ENCODE measurements around the gene RET.

RET gene

DNA sequence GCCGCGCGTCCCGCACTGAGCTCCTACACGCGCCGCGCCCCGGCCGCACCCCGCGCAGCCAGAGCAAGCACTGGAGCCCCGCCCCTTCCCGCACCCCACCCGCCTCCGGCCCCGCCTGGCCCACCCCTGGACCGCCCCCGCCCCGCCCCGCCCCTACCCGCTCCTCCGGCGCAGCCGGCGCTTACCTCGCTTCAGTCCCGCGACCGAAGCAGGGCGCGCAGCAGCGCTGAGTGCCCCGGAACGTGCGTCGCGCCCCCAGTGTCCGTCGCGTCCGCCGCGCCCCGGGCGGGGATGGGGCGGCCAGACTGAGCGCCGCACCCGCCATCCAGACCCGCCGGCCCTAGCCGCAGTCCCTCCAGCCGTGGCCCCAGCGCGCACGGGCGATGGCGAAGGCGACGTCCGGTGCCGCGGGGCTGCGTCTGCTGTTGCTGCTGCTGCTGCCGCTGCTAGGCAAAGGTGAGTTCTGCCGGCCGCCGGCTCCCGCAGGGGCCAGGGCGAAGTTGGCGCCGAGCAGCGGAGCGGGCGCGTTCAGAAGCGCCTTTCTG lies at the start of gene RET:
TSS of gene RET (plus strand) at position 194 of the 545 bp plus-strand sequence. CDS start at position 384, 190 bp downstream.
- H3K4me1 ChIP-seq (ENCODE audit: control insufficient read depth, insufficient read depth, low read length) = no peaks in the 10 kb centered on the region
- peak; percentile 26 for DNase-seq (ENCODE audit: low read depth)
- no peaks in the 10 kb centered on the region for H3K36me3 ChIP-seq (ENCODE audit: control insufficient read depth, insufficient read depth, low read length, severe bottlenecking)
- peaks cover 52% of the 10 kb centered on the region for H3K27me3 ChIP-seq (replicated peaks; ENCODE audit: control insufficient read depth, insufficient read depth, low read length)
- peak within 1 kb of the TSS; percentile 41 for H3K4me3 ChIP-seq (ENCODE audit: low read length)
- H3K9ac ChIP-seq (ENCODE audit: low read length) = no peak within 1 kb of the TSS
- no peaks in the 10 kb centered on the region for H3K9me3 ChIP-seq (ENCODE audit: control insufficient read depth, low read length)

DNA sequence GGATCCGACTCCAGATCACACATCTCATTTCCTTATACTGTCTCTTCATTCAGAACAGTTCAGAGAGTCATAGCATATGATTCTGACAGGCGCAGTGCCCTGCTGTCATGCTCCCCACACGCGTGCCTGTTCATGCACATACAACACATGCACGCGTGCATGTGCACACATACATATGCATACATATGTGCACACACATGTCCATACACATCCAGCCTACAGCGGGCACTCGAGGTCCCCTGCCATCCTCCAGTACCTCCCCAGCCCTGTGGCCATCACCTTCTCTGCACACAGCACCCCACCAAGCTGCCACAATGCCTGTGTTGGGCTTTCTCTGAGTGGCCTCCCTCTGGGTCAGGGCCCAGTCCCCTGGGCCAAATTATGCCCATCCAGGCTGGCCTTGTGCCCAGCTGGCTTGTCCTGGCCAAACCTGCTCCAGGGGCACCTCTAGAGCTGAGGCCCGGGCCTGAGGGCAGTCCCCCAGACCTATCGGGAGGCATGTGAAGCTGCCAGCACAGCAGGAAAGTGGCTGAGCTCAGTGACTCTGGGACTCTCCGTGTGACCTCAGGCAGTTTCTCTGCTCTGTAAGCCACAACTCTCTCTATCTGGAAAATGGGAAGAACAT lies 49.4 kb upstream of the RET start:
- H3K4me1 ChIP-seq (ENCODE audit: control insufficient read depth, insufficient read depth, low read length) = no peaks in the 10 kb centered on the region
- DNase-seq (ENCODE audit: low read depth) = no peak

DNA sequence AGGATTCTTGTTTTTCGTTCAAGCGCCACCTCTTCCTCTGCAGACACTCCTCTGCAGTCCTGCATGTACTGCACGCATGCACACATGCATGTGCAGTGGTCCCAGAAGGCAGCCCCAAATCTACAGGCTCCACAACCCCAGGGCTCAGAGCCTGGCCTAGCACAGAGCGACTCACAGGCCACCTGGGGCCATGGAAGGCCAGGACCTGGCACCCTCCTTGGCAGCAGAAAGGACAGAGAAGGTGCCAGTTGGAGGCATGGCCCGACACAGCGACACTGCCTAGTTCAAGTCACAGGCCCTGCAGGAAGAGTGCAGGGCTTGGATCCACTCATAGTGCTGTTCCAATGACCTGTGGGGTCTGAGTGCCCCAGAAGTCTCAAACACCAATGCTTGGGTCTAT lies 48.7 kb upstream of the RET start:
- H3K36me3 ChIP-seq (ENCODE audit: control insufficient read depth, insufficient read depth, low read length, severe bottlenecking) = no peaks in the 10 kb centered on the region
- peaks cover 28% of the 10 kb centered on the region for H3K27me3 ChIP-seq (replicated peaks; ENCODE audit: control insufficient read depth, insufficient read depth, low read length)
- no peak for DNase-seq (ENCODE audit: low read depth)
- no peak overlapping the region for H3K9ac ChIP-seq (ENCODE audit: low read length)
- H3K4me3 ChIP-seq (ENCODE audit: low read length) = no peak overlapping the region
- H3K4me1 ChIP-seq (ENCODE audit: control insufficient read depth, insufficient read depth, low read length) = no peaks in the 10 kb centered on the region
- peaks cover 10% of the 10 kb centered on the region for H3K9me3 ChIP-seq (ENCODE audit: control insufficient read depth, low read length)

More for the DNA sequence above, 49.4 kb upstream of the RET start:
- Histone ChIP-seq H3K27me3 (replicated peaks; ENCODE audit: control insufficient read depth, insufficient read depth, low read length) (peaks cover 28% of the 10 kb centered on the region), H3K36me3 (ENCODE audit: control insufficient read depth, insufficient read depth, low read length, severe bottlenecking) (no peaks in the 10 kb centered on the region), H3K4me3 (ENCODE audit: low read length) (no peak overlapping the region), H3K9ac (ENCODE audit: low read length) (no peak overlapping the region), H3K9me3 (ENCODE audit: control insufficient read depth, low read length) (peaks cover 3% of the 10 kb centered on the region)

DNA sequence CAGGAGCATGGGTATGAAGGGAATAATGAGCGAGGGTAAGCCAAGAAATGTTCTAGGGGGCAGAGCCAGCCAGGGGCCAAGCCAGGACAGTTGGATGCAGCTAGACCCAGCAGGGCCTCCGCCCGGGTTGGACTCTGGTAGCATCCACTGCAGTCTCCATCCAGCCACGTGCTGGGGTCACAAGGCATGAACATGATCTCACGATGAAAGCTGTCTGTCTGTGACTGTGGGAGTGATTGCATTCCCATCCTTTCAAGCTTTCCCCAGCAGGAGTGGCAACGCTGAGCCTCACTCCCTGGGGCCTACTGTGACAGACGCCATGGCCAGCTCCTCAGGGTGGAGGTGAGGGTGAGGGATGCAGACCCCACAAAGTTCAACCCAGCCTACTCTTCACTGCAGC lies 47.8 kb upstream of the RET start:
- no peaks in the 10 kb centered on the region for H3K36me3 ChIP-seq (ENCODE audit: control insufficient read depth, insufficient read depth, low read length, severe bottlenecking)

DNA sequence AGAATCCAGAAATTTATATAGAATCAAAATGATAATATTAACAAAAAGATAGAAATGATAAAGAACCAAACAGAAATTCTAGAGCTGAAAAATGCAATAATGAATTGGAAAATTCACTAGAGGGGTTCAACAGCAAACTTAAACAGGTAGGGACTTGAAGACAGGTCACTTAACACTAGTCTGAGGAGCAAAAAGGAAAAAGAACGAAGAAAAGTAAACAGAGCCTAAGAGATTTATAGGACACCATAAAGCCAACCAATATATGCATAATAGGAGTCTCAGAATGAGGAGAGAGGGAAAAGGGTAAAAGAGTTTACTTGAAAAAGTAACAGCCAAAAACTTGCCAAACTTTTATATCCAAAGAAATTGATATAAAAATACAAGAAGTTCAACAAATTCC lies 44.3 kb upstream of the RET start:
- Histone ChIP-seq H3K4me3 (ENCODE audit: low read length) (no peak overlapping the region), H3K4me1 (ENCODE audit: control insufficient read depth, insufficient read depth, low read length) (no peaks in the 10 kb centered on the region)

More for the DNA sequence above, 47.8 kb upstream of the RET start:
- Histone ChIP-seq H3K4me3 (ENCODE audit: low read length) (no peak overlapping the region), H3K4me1 (ENCODE audit: control insufficient read depth, insufficient read depth, low read length) (no peaks in the 10 kb centered on the region), H3K27me3 (replicated peaks; ENCODE audit: control insufficient read depth, insufficient read depth, low read length) (peaks cover 28% of the 10 kb centered on the region), H3K9me3 (ENCODE audit: control insufficient read depth, low read length) (peaks cover 17% of the 10 kb centered on the region), H3K9ac (ENCODE audit: low read length) (no peak overlapping the region)
- DNase-seq (ENCODE audit: low read depth) = no peak

DNA sequence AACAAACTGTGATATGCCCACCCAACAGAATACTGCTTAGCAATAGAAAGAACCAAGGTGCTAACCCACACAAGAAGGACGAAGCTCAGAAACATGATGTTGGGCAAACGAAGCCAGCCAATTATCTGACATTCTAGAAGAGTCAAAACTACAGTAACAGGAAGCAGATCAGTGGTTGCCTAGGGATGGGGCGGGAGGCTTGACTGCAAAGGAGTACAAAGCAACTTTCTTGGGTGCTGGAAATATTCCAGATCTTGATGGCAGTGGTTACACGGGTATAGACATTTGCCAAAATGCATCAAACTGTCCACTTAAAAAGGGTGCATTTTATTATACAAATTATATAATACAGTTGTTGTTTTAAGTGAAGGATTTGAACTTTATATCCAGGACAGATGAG lies 41.1 kb upstream of the RET start:
- no peak for DNase-seq (ENCODE audit: low read depth)
- H3K4me3 ChIP-seq (ENCODE audit: low read length) = no peak overlapping the region
- no peak overlapping the region for H3K9ac ChIP-seq (ENCODE audit: low read length)
- H3K27me3 ChIP-seq (replicated peaks; ENCODE audit: control insufficient read depth, insufficient read depth, low read length) = peaks cover 7% of the 10 kb centered on the region
- peaks cover 17% of the 10 kb centered on the region for H3K9me3 ChIP-seq (ENCODE audit: control insufficient read depth, low read length)
- no peaks in the 10 kb centered on the region for H3K36me3 ChIP-seq (ENCODE audit: control insufficient read depth, insufficient read depth, low read length, severe bottlenecking)
- no peaks in the 10 kb centered on the region for H3K4me1 ChIP-seq (ENCODE audit: control insufficient read depth, insufficient read depth, low read length)

More for the DNA sequence above, 44.3 kb upstream of the RET start:
- Histone ChIP-seq H3K27me3 (replicated peaks; ENCODE audit: control insufficient read depth, insufficient read depth, low read length) (peaks cover 6% of the 10 kb centered on the region), H3K36me3 (ENCODE audit: control insufficient read depth, insufficient read depth, low read length, severe bottlenecking) (no peaks in the 10 kb centered on the region), H3K9me3 (ENCODE audit: control insufficient read depth, low read length) (peaks cover 17% of the 10 kb centered on the region), H3K9ac (ENCODE audit: low read length) (no peak overlapping the region)
- DNase-seq (ENCODE audit: low read depth) = no peak

DNA sequence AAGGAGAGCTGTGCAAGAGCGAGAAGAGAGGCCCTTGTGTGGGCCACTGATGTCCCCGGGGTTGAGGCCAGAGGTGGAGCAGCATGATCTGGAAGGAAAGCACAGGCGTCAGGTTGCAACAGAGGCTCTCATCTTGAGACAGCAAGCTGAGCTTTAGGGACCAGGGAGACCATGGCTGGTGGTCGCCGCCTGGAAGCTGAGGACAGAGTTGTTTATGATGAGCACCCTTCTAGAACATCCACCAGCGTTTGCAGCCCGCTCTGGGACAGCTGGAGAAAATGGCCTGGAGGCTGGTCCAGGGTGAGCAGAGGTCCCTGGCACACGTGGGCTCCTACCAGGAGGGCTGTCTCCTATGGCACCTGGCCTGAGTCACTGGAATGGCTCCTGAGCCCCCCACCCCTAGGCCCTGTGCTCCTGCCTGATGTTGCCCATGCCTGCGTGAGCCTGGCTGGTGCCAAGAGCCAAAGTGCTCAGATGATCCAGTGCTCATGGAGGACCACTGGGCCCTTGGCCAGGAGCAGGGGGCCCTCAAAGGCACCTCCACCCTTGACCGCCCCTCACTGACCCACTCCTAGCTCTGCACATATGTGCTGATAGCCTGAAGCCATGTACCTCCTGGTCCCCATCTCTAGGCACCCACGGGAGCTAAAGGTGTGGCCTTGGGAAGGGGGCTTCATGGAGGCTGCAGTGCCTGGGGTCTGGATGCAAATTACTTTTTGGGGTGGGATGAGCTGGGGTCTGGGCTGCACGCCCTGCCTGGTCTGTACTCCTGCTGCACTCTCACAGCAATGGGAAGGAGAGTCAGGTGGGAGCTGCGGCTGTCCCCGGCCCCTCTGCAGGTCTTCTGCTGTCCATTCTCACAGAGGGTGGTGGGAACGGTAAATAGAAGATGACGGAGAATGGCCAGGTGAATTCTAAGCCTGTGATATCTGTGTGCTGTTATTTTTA lies 40.1 kb upstream of the RET start:
- DNase-seq (ENCODE audit: low read depth) = no peak
- no peak overlapping the region for H3K9ac ChIP-seq (ENCODE audit: low read length)
- H3K9me3 ChIP-seq (ENCODE audit: control insufficient read depth, low read length) = peaks cover 17% of the 10 kb centered on the region
- H3K4me1 ChIP-seq (ENCODE audit: control insufficient read depth, insufficient read depth, low read length) = no peaks in the 10 kb centered on the region
- H3K4me3 ChIP-seq (ENCODE audit: low read length) = no peak overlapping the region
- H3K27me3 ChIP-seq (replicated peaks; ENCODE audit: control insufficient read depth, insufficient read depth, low read length) = peaks cover 7% of the 10 kb centered on the region
- H3K36me3 ChIP-seq (ENCODE audit: control insufficient read depth, insufficient read depth, low read length, severe bottlenecking) = no peaks in the 10 kb centered on the region

DNA sequence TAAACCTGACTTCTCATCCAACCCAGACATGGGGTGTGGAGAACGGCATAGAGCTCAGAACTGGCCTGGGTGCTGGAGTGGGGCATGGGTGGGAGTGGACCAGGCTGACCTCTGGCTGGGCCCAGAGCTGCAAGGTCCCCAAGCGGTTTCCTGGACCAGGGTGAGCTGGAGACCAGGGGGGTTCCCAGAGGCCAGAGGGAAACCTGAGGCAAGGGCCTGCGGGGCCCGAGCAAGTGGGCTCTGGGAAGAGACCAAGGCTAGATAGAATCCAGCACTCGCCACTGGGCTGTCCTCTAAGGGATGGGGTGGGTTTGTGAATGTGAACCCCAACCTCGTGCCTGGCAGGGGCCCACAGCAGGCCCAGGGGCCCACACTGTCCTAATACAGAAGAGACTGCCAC lies 39.4 kb upstream of the RET start:
- DNase-seq (ENCODE audit: low read depth) = no peak

DNA sequence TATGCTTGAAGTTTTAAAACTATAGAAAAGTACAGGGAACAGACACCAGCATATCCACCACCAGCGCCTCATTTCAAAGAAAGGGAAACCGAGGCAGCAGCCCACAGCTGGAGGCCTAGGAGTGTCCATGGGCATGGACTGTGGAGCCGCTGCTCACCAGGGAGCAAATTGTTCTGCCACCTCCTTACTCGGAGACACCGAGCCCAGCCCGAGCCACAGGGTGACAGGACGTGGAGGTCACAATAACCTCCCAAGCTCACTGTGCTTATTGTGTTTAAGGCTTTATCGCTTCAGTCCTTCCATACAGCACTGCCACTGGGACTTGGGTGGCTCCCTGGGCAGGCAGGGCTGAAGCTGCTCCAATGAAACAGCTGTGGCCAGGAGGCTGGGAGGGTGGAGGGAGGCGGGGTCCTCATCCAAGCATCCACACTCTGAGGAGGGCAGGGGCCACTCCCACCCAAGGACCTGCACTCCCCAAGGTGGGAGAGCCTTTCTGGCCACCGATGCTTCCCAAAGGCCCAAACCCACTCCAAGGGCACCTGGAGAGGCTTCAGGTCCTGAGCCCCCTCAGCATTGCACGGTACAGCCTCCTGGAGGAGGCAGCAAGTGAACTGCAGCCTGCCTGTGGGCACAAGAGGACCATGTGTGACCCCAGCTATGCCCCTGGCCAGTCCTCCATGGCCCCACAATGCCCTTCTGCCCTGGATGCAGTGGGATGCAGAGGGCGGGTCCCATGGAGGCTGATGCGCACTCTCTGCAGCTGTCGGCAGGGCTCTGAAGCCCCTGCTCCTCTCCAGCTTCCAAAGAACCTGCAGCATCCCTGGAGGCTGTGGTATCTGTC lies 38.7 kb upstream of the RET start:
- Histone ChIP-seq H3K4me3 (ENCODE audit: low read length) (no peak overlapping the region), H3K9ac (ENCODE audit: low read length) (no peak overlapping the region), H3K36me3 (ENCODE audit: control insufficient read depth, insufficient read depth, low read length, severe bottlenecking) (no peaks in the 10 kb centered on the region), H3K27me3 (replicated peaks; ENCODE audit: control insufficient read depth, insufficient read depth, low read length) (peaks cover 7% of the 10 kb centered on the region), H3K9me3 (ENCODE audit: control insufficient read depth, low read length) (peaks cover 6% of the 10 kb centered on the region), H3K4me1 (ENCODE audit: control insufficient read depth, insufficient read depth, low read length) (no peaks in the 10 kb centered on the region)
- no peak for DNase-seq (ENCODE audit: low read depth)

More for the DNA sequence above, 39.4 kb upstream of the RET start:
- Histone ChIP-seq H3K9me3 (ENCODE audit: control insufficient read depth, low read length) (peaks cover 13% of the 10 kb centered on the region), H3K4me1 (ENCODE audit: control insufficient read depth, insufficient read depth, low read length) (no peaks in the 10 kb centered on the region), H3K4me3 (ENCODE audit: low read length) (no peak overlapping the region), H3K27me3 (replicated peaks; ENCODE audit: control insufficient read depth, insufficient read depth, low read length) (peaks cover 7% of the 10 kb centered on the region), H3K9ac (ENCODE audit: low read length) (no peak overlapping the region), H3K36me3 (ENCODE audit: control insufficient read depth, insufficient read depth, low read length, severe bottlenecking) (no peaks in the 10 kb centered on the region)

DNA sequence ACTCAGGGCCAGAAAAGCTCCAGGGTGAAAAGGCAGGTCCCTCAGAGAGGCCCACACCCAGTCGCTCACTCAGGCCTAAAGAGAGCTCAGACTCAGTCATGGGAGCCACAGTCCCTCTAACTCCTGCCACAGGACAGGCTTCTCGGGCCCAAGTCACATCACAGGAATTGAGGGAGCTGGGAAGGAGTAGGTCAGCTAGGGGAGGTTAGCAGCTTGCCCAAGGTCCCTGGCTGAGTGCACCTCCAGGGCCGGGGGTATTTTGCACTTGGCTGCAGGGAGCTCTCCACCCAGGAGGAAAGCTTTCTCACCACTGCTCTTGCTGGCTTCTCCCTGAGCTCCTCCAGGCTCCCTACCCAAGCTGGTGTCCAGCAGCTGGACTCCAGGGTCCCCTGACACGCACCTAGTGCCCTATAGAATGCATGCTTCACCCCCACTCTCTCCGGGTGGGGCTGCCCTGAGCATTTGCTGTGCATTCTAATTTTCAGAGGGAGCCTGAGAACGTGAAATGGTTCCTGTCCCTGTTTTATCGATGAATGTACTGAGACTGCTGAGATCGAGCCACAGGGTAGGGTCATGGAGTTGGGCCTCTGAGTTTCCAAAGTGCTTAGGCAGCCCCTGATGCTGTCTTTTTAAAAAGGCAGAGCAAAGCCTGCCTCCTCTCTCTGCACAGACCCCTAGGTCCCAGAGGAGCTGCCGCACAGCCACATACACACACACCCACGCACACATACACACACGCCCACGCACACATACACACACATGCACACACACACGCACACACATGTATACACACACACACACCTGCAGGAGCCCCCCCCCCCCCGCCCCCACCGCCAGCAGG lies 37.9 kb upstream of the RET start:
- H3K4me3 ChIP-seq (ENCODE audit: low read length) = no peak overlapping the region
- peaks cover 7% of the 10 kb centered on the region for H3K27me3 ChIP-seq (replicated peaks; ENCODE audit: control insufficient read depth, insufficient read depth, low read length)
- no peak for DNase-seq (ENCODE audit: low read depth)
- H3K9me3 ChIP-seq (ENCODE audit: control insufficient read depth, low read length) = peaks cover under 1% of the 10 kb centered on the region
- H3K36me3 ChIP-seq (ENCODE audit: control insufficient read depth, insufficient read depth, low read length, severe bottlenecking) = no peaks in the 10 kb centered on the region
- H3K9ac ChIP-seq (ENCODE audit: low read length) = no peak overlapping the region
- H3K4me1 ChIP-seq (ENCODE audit: control insufficient read depth, insufficient read depth, low read length) = no peaks in the 10 kb centered on the region
